NCI-H2196 (cell line): ENCODE data around the gene ERG.
A peak's percentile ranks its signal among the peaks of the same experiment; 100 is the strongest.

Experiments
- DNase-seq: peaks from one replicate; lab custom pipeline; 2025; ENCODE audit not compliant: unreplicated experiment; lab: John Stamatoyannopoulos, UW

The ERG gene

DNA sequence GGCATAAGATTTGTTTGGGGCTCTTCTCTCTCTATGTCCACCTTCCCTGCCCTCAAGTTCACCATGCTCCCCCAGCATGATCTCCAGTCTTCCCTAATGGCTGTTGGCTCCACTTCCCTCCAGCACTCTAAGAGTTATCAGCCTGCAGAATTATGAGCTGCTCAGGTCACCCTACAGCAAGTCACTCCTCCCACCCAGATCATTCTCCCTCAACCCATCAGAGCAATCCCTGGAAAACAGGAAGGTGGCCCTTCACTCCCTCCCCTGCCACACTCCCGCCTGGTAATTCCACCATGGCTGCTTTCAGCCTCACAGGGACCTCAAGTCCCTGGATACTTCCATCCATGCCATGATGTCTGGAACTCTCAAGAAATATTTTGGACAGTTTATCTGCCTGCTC lies 137.0 kb downstream of the ERG start:
- no peak for DNase-seq

- DNase-seq: no peak
These were observed 138.4 kb downstream of the ERG start for GRCh38 chr21:38359835-38360234.

DNA sequence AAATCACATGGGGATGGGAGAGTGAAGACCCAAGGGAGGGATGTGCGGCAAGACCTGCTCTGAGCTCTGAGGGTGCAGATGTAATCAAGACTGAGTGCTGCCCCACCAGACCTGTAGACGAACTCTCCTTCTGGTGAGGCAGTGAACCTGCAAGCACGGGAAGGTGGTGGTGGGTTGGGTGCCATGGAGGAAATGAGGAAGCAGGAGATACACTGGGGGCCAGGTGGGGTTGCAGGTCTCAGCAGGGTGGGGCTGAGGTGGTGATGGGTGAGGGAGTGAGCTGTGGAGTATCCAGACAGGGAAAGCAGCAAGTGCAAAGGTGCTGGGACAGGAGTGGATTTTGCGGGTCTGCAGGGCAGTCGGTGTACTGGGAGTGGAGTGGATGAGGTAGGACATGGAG lies 139.2 kb downstream of the ERG start:
- no peak for DNase-seq

GRCh38 chr21:38358666-38359065 lies 139.6 kb downstream of the ERG start:
- no peak for DNase-seq

DNA sequence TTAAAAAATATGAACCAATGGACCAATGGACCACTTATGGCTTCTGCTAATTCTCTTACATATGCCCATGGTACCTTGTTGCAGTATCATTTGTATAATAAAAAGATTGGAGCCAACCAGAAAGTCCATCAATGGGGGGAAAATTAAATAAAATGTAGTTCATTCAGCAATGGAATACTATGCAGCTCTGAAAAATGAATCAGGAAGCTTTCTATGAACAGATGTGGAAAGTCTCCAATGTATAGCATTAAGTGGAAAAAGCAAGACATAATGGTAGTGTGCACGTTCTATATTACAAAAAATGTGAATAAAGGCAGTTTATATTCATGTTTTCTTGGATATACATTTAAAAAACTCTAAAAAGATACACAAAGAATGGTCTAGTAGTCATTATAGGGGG lies 140.2 kb downstream of the ERG start:
- DNase-seq: no peak

GRCh38 chr21:38356883-38357625 lies 141.2 kb downstream of the ERG start:
- DNase-seq: no peak

DNA sequence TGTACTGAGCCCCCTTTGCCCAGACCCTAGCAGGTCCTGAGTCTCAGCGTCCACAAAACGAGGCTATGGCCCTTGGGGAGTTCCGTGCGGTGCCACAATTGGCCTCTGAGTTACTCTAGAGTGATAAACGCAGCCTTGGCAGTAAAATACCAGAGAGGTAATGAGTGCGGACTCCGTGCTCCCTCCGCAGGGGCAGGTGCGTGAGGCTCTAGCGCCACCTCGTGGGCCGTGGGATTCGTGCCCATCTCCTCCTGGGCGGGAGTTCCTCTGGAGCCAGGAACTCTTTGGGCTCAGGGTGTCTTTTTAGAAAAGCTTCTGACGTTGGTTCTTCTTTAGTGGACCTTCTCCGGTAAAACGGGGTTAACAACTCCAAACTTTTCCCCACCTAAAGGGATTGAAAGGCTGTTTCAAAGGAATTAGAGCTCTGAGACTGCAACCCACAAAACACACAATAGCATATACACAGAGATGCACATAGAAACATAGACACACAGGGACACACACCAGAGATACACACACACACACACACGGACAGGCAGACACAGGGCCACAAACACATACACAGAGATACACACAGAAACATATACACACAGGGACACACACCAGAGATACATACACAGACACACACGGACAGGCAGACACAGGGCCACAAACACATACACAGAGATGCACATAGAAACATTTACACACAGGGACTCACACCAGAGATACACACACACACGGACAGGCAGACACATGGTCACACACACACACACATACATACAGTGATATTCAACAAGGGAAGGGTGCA lies 142.1 kb downstream of the ERG start:
- peak; percentile 91 for DNase-seq

- no peak for DNase-seq
These were observed 142.9 kb downstream of the ERG start for GRCh38 chr21:38355353-38355752.

- DNase-seq: no peak
These were observed 143.5 kb downstream of the ERG start for GRCh38 chr21:38354746-38355145.

DNA sequence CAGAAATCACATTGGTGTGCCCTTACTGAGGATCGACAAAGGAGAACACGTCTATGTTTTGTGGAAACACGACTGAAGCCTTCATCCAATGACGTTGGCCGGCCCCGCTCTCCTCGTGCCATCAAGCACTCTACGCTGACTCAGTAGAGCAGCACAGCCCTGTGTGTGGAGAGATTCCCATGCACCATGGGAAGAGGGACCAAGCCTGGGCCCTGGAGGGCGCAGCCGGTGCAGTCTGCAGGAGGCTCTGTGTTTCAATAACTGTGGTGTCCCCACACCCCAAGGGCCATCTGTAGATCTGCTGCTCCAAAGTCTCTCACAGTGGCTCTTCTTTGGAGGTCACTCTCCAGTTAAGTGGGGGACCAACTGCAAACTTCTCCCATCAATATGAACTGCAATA lies 144.0 kb downstream of the ERG start:
- DNase-seq: no peak

- DNase-seq: peak; percentile 90
These were observed 145.6 kb downstream of the ERG start for GRCh38 chr21:38352536-38353219.

DNA sequence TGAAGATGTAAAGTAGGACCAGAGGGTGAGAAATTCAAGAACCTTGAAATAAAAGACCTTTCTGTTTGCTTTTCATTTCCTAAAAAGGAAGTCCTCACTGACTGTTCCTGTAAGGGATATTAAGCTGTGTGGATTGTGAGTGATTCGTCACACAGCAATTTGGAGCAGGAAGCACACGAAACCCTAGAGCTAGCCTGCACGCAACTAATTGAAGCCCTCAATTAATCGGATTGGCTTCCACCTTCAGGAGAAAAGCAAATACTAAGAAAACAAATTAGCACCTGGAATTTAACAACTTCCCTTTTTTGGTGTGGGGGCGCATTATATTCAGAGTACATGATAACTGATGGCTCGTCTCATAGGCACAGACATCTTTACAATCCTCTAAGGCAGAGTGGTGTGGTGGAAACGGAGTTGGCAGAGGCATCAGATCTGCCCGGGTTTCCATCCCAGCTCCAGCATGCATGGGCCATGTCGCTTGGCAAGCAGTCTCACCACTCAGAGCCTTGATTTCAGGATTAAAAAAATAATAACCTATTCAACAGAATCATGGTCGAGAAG lies 146.2 kb downstream of the ERG start:
- peak; percentile 73 for DNase-seq

- DNase-seq: no peak
These were observed 146.9 kb downstream of the ERG start for GRCh38 chr21:38351176-38351959.

DNA sequence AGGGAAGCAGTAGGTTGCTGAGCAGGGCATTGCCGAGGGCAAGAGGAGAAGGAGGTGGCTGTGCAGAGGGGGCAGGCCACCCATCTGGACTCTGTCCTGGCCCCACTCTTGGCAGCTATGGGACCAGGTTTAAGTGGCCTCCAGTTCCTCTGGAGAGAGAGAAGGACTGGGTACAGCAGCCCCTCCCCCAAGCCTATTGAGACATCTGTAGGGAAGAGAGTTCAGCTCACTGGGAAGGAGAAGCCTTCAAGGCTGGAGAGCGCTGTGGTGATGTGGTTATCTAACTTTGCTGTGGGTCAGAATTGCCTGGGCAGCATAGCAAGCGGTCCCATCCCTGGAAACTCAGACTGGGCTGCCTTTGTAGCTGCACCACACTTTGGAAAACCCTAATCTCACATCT lies 147.6 kb downstream of the ERG start:
- no peak for DNase-seq

- DNase-seq: no peak
These were observed 148.3 kb downstream of the ERG start for GRCh38 chr21:38349977-38350376.

GRCh38 chr21:38349111-38349746 lies 149.0 kb downstream of the ERG start:
- DNase-seq: peak; percentile 83

DNA sequence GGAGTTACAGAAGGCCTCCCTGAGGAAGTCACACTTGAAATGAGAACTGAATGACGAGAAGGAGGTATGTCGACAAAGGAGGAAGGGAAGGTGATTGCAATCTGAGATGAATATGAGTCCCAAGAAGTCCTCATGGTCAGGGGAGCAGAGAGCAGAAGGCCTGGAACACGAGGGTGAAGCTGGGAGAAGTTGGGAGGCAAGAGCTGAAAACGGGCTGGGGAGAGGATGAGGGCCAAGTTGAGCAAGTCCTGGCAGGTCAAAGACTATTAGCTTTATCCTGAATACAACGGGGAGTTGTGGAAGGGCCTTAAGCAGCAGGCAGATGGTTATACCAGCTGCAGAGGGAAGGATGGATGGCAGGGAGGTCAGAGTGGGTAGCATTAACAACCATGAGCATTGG lies 152.0 kb downstream of the ERG start:
- peak; percentile 43 for DNase-seq

- DNase-seq: peak; percentile 78
These were observed 154.6 kb downstream of the ERG start for GRCh38 chr21:38343691-38344090.

- no peak for DNase-seq
These were observed 155.5 kb downstream of the ERG start for GRCh38 chr21:38342739-38343138.

DNA sequence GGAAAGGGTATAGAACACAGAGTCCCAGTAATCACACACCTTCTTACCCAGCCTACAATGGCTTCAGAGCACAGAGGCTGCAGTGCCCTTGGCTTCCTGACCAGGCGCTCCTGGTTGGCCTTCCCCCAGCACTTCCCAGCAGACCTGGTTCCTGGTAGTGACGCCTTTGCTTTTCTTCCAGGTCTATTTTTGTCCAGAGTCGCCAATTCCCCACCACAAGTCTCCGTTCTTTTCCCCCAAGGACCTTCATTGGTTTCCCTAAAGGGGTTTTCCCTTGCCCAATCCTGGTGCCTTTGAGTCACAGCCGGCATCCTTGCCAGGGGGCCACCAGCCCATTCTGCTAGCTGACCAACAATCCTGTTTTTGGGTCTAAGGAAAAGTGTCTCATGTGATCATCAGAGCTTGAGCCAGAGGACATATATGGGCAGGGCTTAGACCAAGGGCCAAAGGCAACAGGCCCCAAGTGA lies 156.7 kb downstream of the ERG start:
- no peak for DNase-seq
